ENCODE data around the gene EEIG1.

- TF ChIP-seq CTCF (IDR thresholded peaks at IDR 0.05; ENCODE audit: low read depth, low read length), result no peak
- TF ChIP-seq EZH2phosphoT487 (IDR thresholded peaks at IDR 0.05; ENCODE audit: low read depth), result no peak
Observed at GRCh38 chr9:127960410-127961154, 20.2 kb downstream of the EEIG1 start.
